GM21786 (cell line): ENCODE results near the gene PYCARD.
"Not testable (repeated sequence)": the region's sequence is repeated elsewhere in the genome, so short reads cannot be mapped to it uniquely, and the experiment has no call there.

Experiments
- ATAC-seq: cut with Tn5 transposase; IDR thresholded peaks from one replicate; pipeline ENCODE4 v1.9.1; 2021; ENCODE audit not compliant: unreplicated experiment

Gene PYCARD

GRCh38 chr16:31191697-31192428 lies 10.7 kb downstream of the PYCARD start:
- no peak for ATAC-seq

- ATAC-seq = no peak
These were observed 11.6 kb downstream of the PYCARD start for GRCh38 chr16:31190818-31191444.

- no peak for ATAC-seq
These were observed 12.5 kb downstream of the PYCARD start for GRCh38 chr16:31190061-31190460.

GRCh38 chr16:31189412-31189778 lies 13.2 kb downstream of the PYCARD start:
- ATAC-seq = no peak

GRCh38 chr16:31188450-31189411 lies 13.8 kb downstream of the PYCARD start:
- no peak for ATAC-seq

- ATAC-seq = no peak
These were observed 14.8 kb downstream of the PYCARD start for GRCh38 chr16:31187808-31188189.

GRCh38 chr16:31186930-31187807 lies 15.4 kb downstream of the PYCARD start:
- ATAC-seq = no peak

- no peak for ATAC-seq
These were observed 16.4 kb downstream of the PYCARD start for GRCh38 chr16:31186176-31186575.

GRCh38 chr16:31185339-31185738 lies 17.2 kb downstream of the PYCARD start:
- ATAC-seq = no peak

GRCh38 chr16:31184888-31185287 lies 17.7 kb downstream of the PYCARD start:
- no peak for ATAC-seq

GRCh38 chr16:31183432-31184428 lies 18.8 kb downstream of the PYCARD start:
- ATAC-seq = no peak

GRCh38 chr16:31182391-31182790 lies 20.2 kb downstream of the PYCARD start:
- no peak for ATAC-seq

- ATAC-seq = no peak
These were observed 21.3 kb downstream of the PYCARD start for GRCh38 chr16:31181102-31181830.

GRCh38 chr16:31179747-31180459 lies 22.7 kb downstream of the PYCARD start, which contains the start of gene FUS:
TSS of gene FUS (plus strand) at chr16:31180139. CDS start at chr16:31180215, 76 bp downstream.
- peak; percentile 41 for ATAC-seq

- peak; percentile 3 for ATAC-seq
These were observed 23.3 kb downstream of the PYCARD start for GRCh38 chr16:31179219-31179746.

GRCh38 chr16:31177136-31177535 lies 25.4 kb downstream of the PYCARD start:
- ATAC-seq = no peak

GRCh38 chr16:31170048-31170447 lies 32.5 kb downstream of the PYCARD start:
- ATAC-seq = not testable (repeated sequence)

GRCh38 chr16:31168848-31169247 lies 33.7 kb downstream of the PYCARD start:
- no peak for ATAC-seq
